D721Med (cell line): ENCODE results near the gene ASB8.
"Not testable (repeated sequence)": the region's sequence is repeated elsewhere in the genome, so short reads cannot be mapped to it uniquely, and the experiment has no call there.

ENCODE experiments used
- DNase-seq: peaks from one replicate; pipeline ENCODE4 v3.0.0; 2011; ENCODE audit warnings: low spot score; ENCODE audit not compliant: insufficient read length
- FAIRE-seq: peaks from 2 replicates; lab custom pipeline; 2011; peaks lifted over from hg19 to GRCh38; lab: Jason Lieb, UNC
- TF ChIP-seq, protein P1 (sequence below): IDR thresholded peaks from 2 replicates; pipeline ENCODE4 v1.5.1; 2012; ENCODE audit warnings: mild to moderate bottlenecking, control low read depth; ENCODE audit not compliant: insufficient read depth; ENCODE audit errors: missing control alignments

ASB8 gene

DNA sequence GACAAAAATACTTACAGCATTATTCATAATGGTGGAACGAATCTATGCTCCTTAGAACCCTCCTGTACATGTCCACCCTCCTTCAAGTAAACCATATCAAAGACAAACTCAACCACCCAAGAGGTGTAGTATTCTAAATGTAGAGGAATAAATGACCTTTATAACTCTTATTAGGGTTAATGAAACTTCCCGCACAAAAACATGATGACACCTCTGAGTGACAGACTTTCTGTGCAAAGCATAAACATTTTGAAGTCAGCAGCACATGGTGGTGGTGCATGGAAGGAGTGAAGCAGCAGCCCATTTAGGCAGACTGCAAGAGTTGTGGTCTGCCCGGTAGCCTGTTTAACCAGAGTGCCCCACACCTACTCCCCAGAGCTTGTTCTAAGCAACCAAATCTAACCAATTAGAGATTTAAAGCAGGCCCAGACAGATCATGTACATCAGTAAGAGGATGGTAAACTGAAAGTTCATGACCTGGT is 615 bp upstream of the ASB8 start:
- TF ChIP-seq, protein P1, sequence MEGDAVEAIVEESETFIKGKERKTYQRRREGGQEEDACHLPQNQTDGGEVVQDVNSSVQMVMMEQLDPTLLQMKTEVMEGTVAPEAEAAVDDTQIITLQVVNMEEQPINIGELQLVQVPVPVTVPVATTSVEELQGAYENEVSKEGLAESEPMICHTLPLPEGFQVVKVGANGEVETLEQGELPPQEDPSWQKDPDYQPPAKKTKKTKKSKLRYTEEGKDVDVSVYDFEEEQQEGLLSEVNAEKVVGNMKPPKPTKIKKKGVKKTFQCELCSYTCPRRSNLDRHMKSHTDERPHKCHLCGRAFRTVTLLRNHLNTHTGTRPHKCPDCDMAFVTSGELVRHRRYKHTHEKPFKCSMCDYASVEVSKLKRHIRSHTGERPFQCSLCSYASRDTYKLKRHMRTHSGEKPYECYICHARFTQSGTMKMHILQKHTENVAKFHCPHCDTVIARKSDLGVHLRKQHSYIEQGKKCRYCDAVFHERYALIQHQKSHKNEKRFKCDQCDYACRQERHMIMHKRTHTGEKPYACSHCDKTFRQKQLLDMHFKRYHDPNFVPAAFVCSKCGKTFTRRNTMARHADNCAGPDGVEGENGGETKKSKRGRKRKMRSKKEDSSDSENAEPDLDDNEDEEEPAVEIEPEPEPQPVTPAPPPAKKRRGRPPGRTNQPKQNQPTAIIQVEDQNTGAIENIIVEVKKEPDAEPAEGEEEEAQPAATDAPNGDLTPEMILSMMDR, result no peak
- no peak for DNase-seq
- no peak for FAIRE-seq

- no peak for FAIRE-seq
- TF ChIP-seq, protein P1, result no peak
- no peak for DNase-seq
Measured at GRCh38 chr12:48156652-48157017, 680 bp downstream of the ASB8 start.

DNA sequence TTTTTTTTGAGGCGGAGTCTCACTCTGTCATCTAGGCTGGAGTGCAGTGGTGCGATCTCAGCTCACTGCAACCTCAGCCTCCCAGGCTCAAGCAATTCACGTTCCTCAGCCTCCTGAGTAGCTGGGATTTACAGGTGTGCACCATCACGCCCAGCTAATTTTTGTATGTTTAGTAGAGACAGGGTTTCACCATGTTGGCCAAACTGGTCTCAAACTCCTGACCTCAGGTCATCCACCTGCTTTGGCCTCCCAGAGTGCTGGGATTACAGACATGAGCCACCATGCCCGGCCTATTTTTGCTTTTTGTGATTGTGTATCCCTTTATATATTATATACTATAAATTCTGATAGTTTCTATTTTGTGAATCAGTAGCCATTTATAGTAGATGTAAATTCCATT is 1.5 kb downstream of the ASB8 start:
- FAIRE-seq, DNase-seq: not testable (repeated sequence)

DNA sequence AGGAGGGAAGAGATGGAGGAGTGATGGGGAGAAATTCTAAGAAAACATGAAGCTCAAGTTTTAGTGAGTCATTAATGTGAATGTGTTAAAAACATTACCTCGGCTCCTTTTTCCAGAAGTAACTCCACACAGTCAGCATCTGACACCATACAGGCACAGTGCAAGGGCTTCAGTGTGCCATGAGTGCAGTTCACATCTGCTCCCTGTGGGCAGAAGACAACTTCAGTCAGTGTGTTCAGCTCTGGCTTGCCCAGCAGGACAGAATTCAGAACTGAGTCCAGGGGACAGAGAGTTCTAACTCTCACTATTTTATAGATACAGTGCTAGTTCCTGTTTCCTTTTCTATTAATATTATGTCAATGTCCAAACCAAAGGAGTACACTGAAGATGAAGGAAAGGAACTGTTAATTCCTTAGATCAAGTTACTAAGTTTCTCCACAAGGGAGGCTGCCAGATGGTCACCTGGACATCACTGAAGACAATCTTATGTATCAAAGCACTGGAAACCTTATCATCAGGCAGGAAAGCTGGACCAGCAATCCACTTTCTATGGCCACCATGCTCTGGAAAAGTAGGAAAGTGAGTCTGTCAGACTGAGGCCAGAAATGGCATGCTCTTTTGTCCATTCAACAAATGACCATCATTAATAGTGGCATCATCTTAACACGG is 6.1 kb downstream of the ASB8 start:
- TF ChIP-seq, protein P1, result no peak
- FAIRE-seq, result no peak
- no peak for DNase-seq

DNA sequence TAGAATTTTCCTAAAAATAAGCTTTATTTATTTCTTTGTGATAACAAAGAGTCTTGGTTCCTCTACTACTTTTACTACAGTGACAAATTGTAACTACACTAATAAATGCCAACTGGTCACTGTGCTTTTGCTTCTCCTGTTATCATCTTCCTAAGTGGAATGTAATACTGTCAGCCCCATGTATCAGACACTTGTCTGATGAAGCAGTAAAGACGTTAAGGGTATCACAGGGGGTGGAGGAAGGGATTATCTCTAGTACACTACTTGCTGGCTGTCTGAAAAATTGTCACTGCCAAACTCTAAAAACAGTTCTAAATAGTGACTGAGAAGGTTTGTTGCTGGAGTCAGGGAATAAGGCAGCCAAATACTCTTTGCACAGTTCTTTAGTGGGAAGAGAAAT is 11.3 kb downstream of the ASB8 start:
- FAIRE-seq (no peak), DNase-seq (no peak)
- TF ChIP-seq, protein P1, result no peak

DNA sequence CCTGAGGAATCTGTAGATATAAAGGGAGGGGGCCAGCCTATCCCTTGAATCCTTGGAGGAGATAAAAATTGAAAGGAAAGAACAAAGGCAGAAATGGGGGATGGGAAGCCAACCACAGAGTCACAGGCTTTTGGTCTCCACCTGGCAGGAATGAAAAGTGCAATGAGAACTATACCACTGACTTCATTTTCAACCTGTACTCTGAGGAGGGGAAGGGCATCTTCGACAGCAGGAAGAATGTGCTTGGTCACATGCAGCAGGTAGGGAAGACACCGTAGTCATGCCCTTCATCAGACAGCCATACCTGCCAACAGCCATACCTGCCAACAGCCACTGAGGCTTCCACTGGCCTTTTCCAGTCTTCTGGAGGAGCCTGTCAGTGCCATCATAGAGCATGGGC is 13.4 kb downstream of the ASB8 start:
- FAIRE-seq (no peak), DNase-seq (no peak)
- TF ChIP-seq, protein P1, result no peak

DNA sequence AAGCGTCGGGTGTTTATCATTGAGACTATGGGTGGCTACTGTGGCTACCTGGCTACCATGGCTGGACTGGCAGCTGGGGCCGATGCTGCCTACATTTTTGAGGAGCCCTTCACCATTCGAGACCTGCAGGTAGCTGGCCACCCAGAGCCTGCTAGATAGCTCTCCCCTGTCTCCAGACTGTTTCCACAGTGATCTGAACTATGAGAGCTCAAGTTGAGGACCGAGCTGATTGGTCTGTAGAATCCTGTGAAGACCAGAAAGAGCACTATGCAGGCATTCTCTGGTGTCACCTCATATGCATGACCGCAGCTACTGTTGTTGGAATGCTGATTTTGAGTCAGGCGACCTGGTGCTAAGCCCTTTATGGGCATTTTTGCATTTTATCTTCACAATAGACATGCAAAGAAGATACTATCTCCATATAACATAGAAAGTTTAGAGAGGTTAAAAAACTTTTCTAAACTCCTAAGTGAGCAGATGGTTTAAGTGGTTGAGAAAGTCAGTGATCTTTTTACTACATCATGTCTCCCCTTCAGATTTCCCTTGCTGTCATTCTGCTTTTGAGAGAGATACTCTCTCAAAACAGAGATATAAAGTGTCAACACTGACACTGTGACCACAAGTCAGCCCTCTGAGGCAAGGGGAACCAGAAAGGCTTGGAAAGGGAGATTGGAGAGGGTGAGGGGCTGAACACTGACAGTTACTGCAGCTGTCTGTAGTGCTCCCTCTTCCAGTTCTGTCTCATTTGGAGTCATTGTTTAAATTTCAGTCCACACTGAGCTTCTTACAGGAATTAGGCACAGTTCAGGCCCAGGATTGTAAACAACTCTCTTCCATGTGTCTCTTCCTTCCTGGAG is 14.3 kb downstream of the ASB8 start:
- DNase-seq (no peak), FAIRE-seq (no peak)
- TF ChIP-seq, protein P1, result no peak
